Caco-2 (cell line): Measurements from ENCODE around the gene YIPF1. TPM values are rescaled to one million over a fixed set of nuclear protein-coding genes. Genes with fewer than 3 reads are reported as not detected.
"Not testable (repeated sequence)": the region's sequence is repeated elsewhere in the genome, so short reads cannot be mapped to it uniquely, and the experiment has no call there.

ENCODE experiments used
- BruUV-seq: library from RNA; stranded (reverse); fragments of 400-500 nt; replicated peaks from 2 replicates; lab custom pipeline; 2021; lab: Mats Ljungman, UMichigan
- CTCF ChIA-PET: fragments of 300-600 bp; sonication (Branson Sonifier 250); formaldehyde crosslinking; loops from one replicate; lab custom pipeline; 2022; ENCODE audit warnings: antibody characterized with exemption; lab: Charles Lee
- POLR2A ChIA-PET: fragments of 300-600 bp; sonication (Branson Sonifier 250); formaldehyde crosslinking; loops from one replicate; lab custom pipeline; 2022; ENCODE audit warnings: antibody characterized with exemption; lab: Charles Lee
- DNase-seq, 2 experiments: peaks; one replicate each; pipeline versions ENCODE4 v3.0.0 to v3.0.0-alpha.2; 2020 to 2022
- H3K27me3 ChIP-seq: replicated peaks from 2 replicates; pipeline ENCODE4 v1.6.0; 2011; ENCODE audit warnings: low read length; ENCODE audit not compliant: control insufficient read depth, insufficient read depth
- H3K36me3 ChIP-seq: 2 replicates; pipeline ENCODE4 v1.5.1; 2011; ENCODE audit warnings: low read length; ENCODE audit not compliant: control insufficient read depth, insufficient read depth
- H3K4me1 ChIP-seq: fragments of 250-450 bp; sonication (Bioruptor Pico); 2 replicates; pipeline ENCODE4 v1.5.1; 2020; ENCODE audit warnings: mild to moderate bottlenecking
- H3K4me3 ChIP-seq: 2 replicates; pipeline ENCODE4 v1.5.1; 2011; ENCODE audit warnings: low read depth, mild to moderate bottlenecking, control low read depth, low read length
- H3K9me3 ChIP-seq: fragments of 250-450 bp; sonication (Bioruptor Pico); 2 replicates; pipeline ENCODE4 v1.5.1; 2020; ENCODE audit warnings: mild to moderate bottlenecking, moderate library complexity
- H3K27ac Mint-ChIP-seq: one replicate; pipeline ENCODE4 v1.8.0; 2022; ENCODE audit warnings: mixed read lengths; ENCODE audit not compliant: unreplicated experiment
- H3K27me3 Mint-ChIP-seq: one replicate; pipeline ENCODE4 v1.8.0; 2022; ENCODE audit warnings: mixed read lengths; ENCODE audit not compliant: insufficient read depth, unreplicated experiment
- H3K36me3 Mint-ChIP-seq: one replicate; pipeline ENCODE4 v1.8.0; 2022; ENCODE audit warnings: mild to moderate bottlenecking, mixed read lengths; ENCODE audit not compliant: insufficient read depth, unreplicated experiment
- H3K4me1 Mint-ChIP-seq: one replicate; pipeline ENCODE4 v1.8.0; 2022; ENCODE audit warnings: low read depth, mixed read lengths; ENCODE audit not compliant: unreplicated experiment
- H3K4me3 Mint-ChIP-seq: one replicate; pipeline ENCODE4 v1.8.0; 2022; ENCODE audit warnings: mild to moderate bottlenecking, moderate library complexity, mixed read lengths; ENCODE audit not compliant: unreplicated experiment
- H3K9me3 Mint-ChIP-seq: one replicate; pipeline ENCODE4 v1.8.0; 2022; ENCODE audit warnings: mixed read lengths; ENCODE audit not compliant: unreplicated experiment
- intact Hi-C: fragments of 100-400 bp; cut with micrococcal nuclease; formaldehyde crosslinking; loops from one replicate; pipeline ENCODE4 v1.10.0; 2022; ENCODE audit not compliant: unreplicated experiment
- total RNA-seq: library from RNA; stranded (reverse); gene quantifications from 2 replicates; pipeline ENCODE4 v1.2.3, GENCODE V29; 2022
- TF ChIP-seq, protein P1 (sequence below), 2 experiments: fragments of 200-600 bp in 1 of 2; IDR thresholded peaks; 1 replicate in 1 of 2; 2 replicates in 1 of 2; pipeline versions ENCODE4 v1.5.1 to v1.8.0; 2011 to 2022; ENCODE audit warnings: antibody characterized with exemption in 1 of 2, control low read depth in 1 of 2, inconsistent platforms in 1 of 2, low read depth in 1 of 2, low read length in 1 of 2, mild to moderate bottlenecking in 1 of 2, moderate library complexity in 1 of 2; ENCODE audit not compliant: insufficient read depth in 1 of 2, severe bottlenecking in 1 of 2, unreplicated experiment in 1 of 2

Gene YIPF1
- total RNA-seq, 1 experiment from 2014 or later: 17.2 TPM

DNA sequence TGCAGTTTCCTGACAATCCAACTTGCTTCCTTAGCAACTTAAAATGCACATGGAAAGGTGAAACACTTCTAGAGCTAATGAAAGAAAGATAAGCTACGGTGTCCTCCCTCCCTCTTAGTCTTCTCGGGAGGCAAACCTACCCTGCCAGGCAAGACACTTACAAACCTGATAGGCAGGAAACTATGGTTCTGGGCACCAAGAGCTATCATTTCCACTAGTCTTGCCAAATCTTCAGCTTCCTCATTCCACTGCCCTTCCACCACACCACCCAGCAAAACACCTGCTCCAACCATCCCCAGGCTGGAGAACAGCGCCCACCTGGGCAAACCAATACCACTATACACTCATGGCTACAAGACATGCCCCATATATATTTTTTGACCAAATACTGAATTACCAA lies 66.7 kb downstream of the YIPF1 start:
- no peaks in the 10 kb centered on the region for H3K9me3 Mint-ChIP-seq
- no peak for DNase-seq
- peaks cover 50% of the 10 kb centered on the region for H3K36me3 Mint-ChIP-seq
- no peak overlapping the region for H3K27ac Mint-ChIP-seq
- Histone ChIP-seq H3K4me1 (no peaks in the 10 kb centered on the region), H3K9me3 (no peaks in the 10 kb centered on the region), H3K27me3 (no peaks in the 10 kb centered on the region), H3K4me3 (no peak overlapping the region), H3K36me3 (no peaks in the 10 kb centered on the region)
- H3K4me1 Mint-ChIP-seq: no peaks in the 10 kb centered on the region
- ChIA-PET CTCF (no interaction called here), POLR2A (no interaction called here)
- BruUV-seq: no TSS peak
- TF ChIP-seq, protein P1, sequence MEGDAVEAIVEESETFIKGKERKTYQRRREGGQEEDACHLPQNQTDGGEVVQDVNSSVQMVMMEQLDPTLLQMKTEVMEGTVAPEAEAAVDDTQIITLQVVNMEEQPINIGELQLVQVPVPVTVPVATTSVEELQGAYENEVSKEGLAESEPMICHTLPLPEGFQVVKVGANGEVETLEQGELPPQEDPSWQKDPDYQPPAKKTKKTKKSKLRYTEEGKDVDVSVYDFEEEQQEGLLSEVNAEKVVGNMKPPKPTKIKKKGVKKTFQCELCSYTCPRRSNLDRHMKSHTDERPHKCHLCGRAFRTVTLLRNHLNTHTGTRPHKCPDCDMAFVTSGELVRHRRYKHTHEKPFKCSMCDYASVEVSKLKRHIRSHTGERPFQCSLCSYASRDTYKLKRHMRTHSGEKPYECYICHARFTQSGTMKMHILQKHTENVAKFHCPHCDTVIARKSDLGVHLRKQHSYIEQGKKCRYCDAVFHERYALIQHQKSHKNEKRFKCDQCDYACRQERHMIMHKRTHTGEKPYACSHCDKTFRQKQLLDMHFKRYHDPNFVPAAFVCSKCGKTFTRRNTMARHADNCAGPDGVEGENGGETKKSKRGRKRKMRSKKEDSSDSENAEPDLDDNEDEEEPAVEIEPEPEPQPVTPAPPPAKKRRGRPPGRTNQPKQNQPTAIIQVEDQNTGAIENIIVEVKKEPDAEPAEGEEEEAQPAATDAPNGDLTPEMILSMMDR (IDR thresholded peaks at IDR 0.05; ENCODE audit: insufficient read depth in 1 of 2, low read depth in 1 of 2, low read length in 1 of 2, severe bottlenecking in 1 of 2, unreplicated experiment in 1 of 2): no peak
- no peak overlapping the region for H3K4me3 Mint-ChIP-seq
- intact Hi-C loops: no loop called here
- H3K27me3 Mint-ChIP-seq: no peaks in the 10 kb centered on the region

DNA sequence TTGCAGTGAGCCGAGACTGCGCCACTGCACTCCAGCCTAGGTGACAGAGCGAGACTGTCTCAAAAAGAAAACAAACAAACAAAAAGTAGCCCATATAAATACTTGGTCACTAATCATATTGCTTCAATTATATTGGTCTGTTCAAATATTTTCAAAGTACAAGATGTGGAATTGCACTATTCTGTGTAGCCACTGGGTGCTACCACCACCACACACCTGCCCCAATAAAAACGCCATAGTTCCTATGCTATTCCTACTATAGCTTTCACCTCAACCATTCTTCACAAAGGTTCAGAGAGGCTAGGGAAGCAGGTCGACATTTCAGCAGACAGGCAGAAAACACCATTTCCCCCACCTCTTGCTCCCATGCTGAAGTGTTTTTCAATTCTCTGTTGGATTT lies 68.2 kb downstream of the YIPF1 start:
- Mint-ChIP-seq H3K27me3 (no peaks in the 10 kb centered on the region), H3K36me3 (peaks cover 53% of the 10 kb centered on the region), H3K4me1 (no peaks in the 10 kb centered on the region), H3K9me3 (no peaks in the 10 kb centered on the region), H3K4me3 (no peak overlapping the region), H3K27ac (no peak overlapping the region)
- no peak overlapping the region for H3K4me3 ChIP-seq
- no peaks in the 10 kb centered on the region for H3K27me3 ChIP-seq
- TF ChIP-seq, protein P1 (IDR thresholded peaks at IDR 0.05; ENCODE audit: insufficient read depth in 1 of 2, low read depth in 1 of 2, low read length in 1 of 2, severe bottlenecking in 1 of 2, unreplicated experiment in 1 of 2): peak in 1 of 2 experiments; percentile 7
- ChIA-PET POLR2A (no interaction called here), CTCF (no interaction called here)
- DNase-seq: no peak
- no TSS peak for BruUV-seq
- no peaks in the 10 kb centered on the region for H3K9me3 ChIP-seq
- no peaks in the 10 kb centered on the region for H3K4me1 ChIP-seq
- intact Hi-C loops: no loop called here
- no peaks in the 10 kb centered on the region for H3K36me3 ChIP-seq

DNA sequence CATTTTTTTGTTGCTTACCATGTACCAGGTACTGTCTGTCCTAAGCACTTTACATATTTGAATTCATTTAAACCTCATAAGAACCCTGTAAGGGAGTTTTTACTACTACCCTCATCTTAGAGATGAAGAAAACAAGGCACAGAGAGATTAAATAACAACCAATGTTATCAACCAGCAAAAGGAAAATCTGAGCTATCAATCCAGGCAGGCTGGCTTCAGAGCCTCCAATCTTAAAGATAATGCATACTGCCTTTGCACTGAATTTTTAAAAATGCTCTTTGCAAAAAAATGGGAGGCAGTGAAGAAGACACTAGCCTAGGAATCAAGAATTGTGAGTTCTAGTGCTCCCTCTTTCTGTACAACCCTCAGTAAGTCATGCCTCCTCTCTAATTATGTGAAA lies 70.2 kb downstream of the YIPF1 start:
- DNase-seq: no peak
- H3K36me3 Mint-ChIP-seq: peaks cover 51% of the 10 kb centered on the region
- CTCF ChIA-PET: no interaction called here
- 0 out of 2 replicates have a peak, but pooled peaks cover 4% of the 10 kb centered on the region for H3K4me1 ChIP-seq
- peaks cover 4% of the 10 kb centered on the region for H3K4me1 Mint-ChIP-seq
- H3K4me3 ChIP-seq: no peak overlapping the region
- TF ChIP-seq, protein P1 (IDR thresholded peaks at IDR 0.05; ENCODE audit: insufficient read depth in 1 of 2, low read depth in 1 of 2, low read length in 1 of 2, severe bottlenecking in 1 of 2, unreplicated experiment in 1 of 2): no peak
- no TSS peak for BruUV-seq
- intact Hi-C loops: no loop called here
- no peaks in the 10 kb centered on the region for H3K27me3 Mint-ChIP-seq
- no peaks in the 10 kb centered on the region for H3K36me3 ChIP-seq
- no peak overlapping the region for H3K4me3 Mint-ChIP-seq
- H3K9me3 Mint-ChIP-seq: no peaks in the 10 kb centered on the region
- H3K9me3 ChIP-seq: no peaks in the 10 kb centered on the region
- H3K27ac Mint-ChIP-seq: no peak overlapping the region
- no peaks in the 10 kb centered on the region for H3K27me3 ChIP-seq
- POLR2A ChIA-PET: no interaction called here

DNA sequence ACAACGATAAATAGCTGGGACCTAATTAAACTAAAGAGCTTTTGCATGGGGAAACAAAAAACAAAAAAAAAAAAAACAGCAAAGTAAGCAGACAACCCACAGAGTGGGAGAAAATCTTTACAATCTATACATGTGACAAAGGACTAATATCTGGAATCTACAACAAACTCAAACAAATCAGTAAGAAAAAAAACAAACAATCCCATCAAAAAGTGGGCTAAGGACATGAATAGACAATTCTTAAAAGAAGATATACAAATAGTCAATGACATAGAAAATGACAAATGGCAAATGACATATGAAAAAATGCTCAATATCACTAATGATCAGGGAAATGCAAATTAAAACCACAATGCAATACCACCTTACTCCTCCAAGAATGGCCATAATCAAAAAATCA lies 73.0 kb downstream of the YIPF1 start:
- CTCF ChIA-PET, H3K9me3 ChIP-seq, H3K4me3 ChIP-seq, H3K27ac Mint-ChIP-seq, H3K27me3 ChIP-seq, intact Hi-C loops, H3K9me3 Mint-ChIP-seq, H3K4me3 Mint-ChIP-seq, H3K4me1 ChIP-seq, BruUV-seq, H3K36me3 ChIP-seq, H3K4me1 Mint-ChIP-seq, H3K27me3 Mint-ChIP-seq, DNase-seq, POLR2A ChIA-PET: not testable (repeated sequence)
- H3K36me3 Mint-ChIP-seq: peaks cover 71% of the 10 kb centered on the region

DNA sequence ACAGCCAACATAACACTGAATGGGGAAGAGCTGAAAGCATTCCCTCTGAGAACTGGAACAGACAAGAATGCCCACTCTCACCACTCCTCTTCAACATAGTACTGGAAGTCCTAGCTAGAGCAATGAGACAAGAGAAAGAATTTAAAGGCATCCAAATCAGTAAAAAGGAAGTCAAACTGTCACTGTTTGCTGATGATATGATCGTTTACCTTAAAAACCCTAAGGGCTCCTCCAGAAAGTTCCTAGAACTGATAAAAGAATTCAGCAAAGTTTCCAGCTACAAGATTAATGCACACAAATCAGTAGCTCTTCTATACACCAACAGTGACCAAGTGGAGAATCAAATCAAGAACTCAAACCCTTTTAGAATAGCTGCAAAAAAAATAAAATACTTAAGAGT lies 74.1 kb downstream of the YIPF1 start:
- H3K36me3 ChIP-seq, H3K4me1 ChIP-seq, H3K27me3 ChIP-seq, H3K27ac Mint-ChIP-seq, CTCF ChIA-PET, H3K4me3 Mint-ChIP-seq, H3K4me3 ChIP-seq, BruUV-seq, H3K4me1 Mint-ChIP-seq, H3K27me3 Mint-ChIP-seq, POLR2A ChIA-PET, intact Hi-C loops, H3K9me3 Mint-ChIP-seq, DNase-seq, H3K9me3 ChIP-seq: not testable (repeated sequence)
- H3K36me3 Mint-ChIP-seq: peaks cover 71% of the 10 kb centered on the region
